Activated gamma-delta T cell (primary cell): ENCODE data around the gene AQP2.
"Not testable (repeated sequence)": the region's sequence is repeated elsewhere in the genome, so short reads cannot be mapped to it uniquely, and the experiment has no call there.

Source experiments
- DNase-seq: peaks from one replicate; lab custom pipeline; 2025; lab: John Stamatoyannopoulos, UW

Gene AQP2

DNA sequence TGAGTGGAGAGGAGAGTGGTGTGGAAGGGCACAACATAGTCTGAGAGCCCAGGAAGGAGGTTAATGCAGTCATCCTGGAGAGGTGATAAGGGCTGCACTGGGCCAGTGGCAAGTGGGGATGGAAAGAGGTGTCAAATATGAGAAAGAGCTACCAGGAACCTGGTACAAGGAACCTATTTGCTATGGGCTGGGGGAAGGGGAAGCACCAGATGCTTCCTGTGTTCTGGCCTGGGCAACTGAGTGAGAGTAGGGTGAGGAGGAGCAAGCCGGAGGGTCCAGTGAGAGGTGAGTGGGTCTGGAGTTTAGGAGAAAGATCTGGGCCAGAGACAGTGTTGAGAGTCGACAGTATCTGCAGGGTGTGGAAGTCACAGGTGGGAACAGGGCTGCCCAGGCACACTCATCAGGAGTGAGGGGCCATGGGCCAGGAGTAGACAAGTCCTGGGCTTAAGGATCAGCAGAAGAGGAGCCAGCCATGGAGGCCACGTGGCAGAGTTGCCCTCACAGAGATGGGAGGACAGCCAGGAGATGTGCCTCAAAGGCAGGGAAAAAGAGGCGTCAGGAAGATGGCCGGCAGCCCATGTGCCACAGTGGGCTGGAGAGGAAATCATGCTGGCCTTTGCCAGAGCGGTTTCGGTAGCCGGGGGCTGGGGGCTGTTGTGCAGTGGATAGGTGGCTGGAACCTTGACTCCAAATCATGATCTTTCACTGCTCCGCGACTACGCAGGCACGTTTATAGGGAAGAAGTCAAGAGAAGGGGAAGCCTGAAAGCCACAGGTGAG is 19.3 kb downstream of the AQP2 start:
- no peak for DNase-seq

DNA sequence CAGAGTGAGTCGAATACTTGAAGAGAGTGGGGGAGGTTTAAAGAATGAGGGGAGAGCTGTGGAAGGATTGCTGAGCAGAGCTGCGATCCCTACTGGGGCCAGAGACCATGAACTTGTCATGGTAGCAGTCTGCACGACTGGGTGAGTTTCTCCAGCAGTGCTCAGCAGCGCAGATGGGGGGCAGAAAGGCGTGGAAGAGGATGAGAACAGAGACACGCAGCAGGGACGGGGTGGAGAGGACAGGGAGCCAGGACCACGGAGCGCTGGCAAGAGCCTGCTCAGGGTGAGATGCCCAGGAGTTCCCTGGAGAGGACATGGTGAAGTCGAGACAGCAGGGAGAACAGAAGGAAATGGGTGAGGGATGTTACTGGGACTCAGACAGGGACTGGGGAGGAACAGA is 20.1 kb downstream of the AQP2 start:
- no peak for DNase-seq

DNA sequence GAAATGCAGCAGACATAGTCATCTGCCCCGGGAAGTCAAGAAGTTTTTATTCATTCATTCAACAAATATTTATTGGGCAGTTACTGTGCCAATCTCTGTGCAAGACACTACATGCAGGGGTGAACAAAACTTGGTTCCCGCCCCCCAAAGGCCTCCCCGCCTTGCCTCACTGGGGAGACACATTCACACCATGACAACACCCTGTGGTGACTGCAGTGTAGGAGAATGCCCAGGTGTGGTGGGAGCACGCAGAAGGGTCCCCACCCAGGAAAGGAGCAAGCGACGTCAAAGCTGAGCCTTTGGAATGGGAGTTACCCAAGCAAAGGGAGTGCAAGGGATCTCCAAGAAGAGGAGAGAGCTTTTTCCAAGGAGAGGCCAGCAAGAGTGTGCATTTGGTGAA is 20.6 kb downstream of the AQP2 start:
- DNase-seq, result no peak

DNA sequence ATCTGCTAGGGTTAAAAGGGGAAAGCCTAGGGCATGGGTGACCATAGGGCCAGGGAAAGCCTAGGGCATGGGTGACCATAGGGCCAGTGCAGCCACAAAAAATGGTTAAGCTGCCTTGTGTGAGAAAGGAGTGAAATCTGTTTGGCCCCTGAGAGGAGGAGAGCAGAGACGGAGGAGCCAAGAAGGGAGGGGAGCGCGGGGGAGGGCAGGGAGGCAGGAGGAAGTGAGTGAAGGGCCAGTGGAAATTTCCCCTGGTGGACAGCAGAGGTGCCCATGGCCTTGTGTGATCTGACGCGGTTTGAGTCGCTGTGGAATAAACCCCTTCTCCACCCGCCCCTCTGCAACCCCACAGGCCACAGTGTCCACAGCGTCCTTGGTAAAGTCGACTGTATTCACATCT is 21.6 kb downstream of the AQP2 start:
- no peak for DNase-seq

DNA sequence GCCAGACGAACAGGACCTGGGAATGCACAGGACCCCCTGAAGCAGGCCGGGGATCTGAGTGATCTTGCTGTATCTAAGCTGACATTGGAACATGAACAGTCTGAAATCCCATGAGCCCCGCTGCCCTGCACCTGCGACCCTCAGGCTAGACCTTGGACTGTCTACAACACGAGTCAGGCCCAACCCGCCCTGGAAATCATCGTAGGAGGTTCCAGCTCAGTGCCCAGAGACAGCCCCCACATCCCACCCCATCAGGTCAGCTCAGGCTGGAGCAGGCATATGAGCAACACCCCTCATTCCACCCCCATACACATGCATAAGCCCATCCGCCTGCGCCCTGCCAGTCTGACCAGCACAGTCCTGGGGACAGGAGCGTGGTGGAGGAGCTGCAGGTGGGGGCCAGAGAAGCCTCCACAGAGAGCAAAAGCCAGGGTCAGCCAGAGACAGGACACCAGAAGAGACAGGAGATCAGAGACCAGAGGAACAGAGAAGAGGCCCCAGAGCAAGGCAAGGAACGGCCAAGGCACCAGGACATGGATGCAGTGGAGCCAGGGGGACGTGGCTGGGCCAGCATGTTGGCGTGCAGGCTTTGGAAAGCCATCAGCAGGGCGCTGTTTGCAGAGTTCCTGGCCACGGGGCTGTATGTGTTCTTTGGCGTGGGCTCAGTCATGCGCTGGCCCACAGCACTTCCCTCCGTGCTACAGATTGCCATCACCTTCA is 22.3 kb downstream of the AQP2 start, which contains the start of gene AQP6:
TSS of gene AQP6 (plus strand) at position 307 of the 720 bp plus-strand sequence. CDS start at position 534, 227 bp downstream.
- DNase-seq, result no peak

DNA sequence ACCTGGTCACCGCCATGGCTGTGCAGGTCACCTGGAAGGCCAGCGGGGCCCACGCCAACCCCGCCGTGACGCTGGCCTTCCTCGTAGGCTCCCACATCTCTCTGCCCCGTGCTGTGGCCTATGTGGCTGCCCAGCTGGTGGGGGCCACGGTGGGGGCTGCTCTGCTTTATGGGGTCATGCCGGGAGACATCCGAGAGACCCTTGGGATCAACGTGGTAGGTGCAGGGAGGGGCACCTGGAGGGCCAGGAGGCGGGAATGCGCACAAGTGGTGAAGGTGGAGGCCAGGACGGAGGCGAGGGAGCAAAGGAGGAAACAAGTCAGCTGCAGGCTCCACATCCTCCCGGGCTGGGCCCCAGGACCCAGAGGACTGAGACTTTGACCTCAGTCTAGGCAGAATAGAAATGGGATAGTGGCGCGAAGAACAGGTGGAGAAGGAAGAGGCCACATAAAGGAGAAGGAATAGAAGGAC is 22.9 kb downstream of the AQP2 start:
- DNase-seq, result no peak

DNA sequence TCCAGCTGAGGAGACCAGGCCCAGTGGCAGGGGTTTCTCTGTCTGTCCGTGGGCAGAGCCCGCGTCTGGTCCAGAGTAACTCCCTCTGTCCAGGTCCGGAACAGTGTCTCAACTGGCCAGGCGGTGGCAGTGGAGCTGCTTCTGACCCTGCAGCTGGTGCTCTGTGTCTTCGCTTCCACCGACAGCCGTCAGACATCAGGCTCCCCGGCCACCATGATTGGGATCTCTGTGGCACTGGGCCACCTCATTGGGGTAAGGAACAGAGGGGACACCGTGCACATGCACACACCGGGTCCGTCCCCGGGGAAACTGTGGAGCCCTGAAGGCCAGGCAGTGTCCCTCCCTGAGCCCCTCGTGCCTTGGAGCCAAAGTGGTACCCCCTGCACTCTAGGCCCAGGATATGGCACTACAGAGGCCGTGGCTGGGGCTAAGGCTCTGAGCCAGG is 23.7 kb downstream of the AQP2 start:
- DNase-seq, result no peak

DNA sequence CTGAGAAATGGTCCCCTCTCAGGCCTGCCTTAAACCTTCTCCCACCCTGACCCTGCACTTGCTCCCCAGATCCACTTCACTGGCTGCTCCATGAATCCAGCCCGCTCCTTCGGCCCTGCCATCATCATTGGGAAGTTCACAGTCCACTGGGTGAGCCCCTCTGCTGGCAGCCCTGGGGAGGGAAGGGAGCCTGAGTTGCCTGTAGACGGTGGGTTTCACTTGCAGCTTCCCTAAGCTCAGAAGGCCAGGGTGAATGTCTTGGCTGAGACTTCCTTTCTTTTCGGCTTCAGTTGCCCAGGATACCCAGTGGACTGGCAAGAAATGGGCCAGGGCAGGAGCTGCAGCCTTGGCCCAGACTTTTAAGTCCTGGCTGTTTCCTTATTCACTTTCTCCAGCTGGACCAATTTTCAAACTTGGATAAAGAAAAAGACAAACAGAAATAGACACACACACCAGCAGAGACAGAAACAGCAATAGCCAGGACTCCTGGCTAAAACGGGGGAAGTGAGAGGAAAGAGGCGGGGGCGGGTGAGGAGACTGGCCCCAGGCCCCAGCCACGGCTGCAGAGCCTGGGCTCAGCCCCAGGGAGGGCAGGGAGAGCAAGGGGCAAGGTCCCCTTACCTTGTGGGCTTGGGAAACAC is 24.3 kb downstream of the AQP2 start:
- DNase-seq, result no peak

DNA sequence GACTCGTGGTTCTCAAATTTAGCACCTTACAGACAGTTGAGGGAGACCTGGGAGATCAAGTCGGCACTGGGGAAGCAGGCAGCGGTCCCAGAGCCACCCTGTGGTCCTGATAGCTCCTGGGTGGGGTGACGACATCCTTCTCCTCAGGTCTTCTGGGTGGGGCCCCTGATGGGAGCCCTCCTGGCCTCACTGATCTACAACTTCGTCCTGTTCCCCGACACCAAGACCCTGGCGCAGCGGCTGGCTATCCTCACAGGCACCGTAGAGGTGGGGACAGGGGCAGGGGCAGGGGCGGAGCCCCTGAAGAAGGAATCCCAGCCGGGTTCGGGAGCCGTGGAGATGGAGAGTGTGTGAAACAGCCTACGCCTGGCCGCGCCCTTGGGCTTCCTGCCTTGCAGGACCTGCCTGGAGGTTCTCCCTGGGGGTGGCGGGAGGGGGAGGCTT is 24.8 kb downstream of the AQP2 start:
- DNase-seq, result no peak

DNA sequence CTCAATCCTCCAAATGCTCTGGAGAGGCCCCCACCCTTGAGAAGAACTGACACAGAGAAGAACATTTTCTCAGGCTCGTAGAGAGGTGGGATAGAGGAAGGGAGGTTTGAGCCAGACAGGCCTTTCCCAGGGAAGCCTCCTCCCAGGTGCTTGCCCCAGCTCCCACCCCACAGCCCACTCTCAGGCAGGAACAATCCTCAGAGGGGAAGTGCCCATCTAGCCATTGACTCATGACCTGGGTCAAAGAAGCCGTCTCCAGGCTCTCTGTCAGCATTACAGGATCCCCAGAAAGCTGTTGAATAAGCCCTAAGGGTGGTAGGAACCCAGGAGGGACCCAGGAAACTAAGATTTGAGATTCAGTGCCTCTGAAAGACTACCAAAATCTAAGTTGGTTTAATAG is 26.0 kb downstream of the AQP2 start:
- DNase-seq, result no peak

DNA sequence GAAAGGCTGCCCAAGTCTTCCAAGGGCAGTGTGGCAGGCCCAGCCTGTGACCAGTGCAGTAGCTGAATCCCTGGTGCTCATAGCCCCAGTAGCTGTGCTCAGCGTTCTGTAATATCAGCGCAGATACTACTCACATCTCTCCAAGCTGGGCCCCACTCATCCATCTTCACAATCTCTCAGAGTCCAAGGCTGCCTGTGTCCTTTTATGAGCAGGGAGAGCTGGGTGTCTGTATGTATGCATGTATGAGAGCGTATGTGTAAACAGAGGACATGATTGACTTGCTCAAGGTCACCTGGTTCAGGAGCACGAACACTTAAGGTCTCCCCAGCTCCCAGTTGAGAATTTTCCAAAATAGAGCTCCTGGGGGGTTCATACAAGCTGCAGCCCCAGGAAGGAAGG is 27.6 kb downstream of the AQP2 start:
- DNase-seq, result no peak

DNA sequence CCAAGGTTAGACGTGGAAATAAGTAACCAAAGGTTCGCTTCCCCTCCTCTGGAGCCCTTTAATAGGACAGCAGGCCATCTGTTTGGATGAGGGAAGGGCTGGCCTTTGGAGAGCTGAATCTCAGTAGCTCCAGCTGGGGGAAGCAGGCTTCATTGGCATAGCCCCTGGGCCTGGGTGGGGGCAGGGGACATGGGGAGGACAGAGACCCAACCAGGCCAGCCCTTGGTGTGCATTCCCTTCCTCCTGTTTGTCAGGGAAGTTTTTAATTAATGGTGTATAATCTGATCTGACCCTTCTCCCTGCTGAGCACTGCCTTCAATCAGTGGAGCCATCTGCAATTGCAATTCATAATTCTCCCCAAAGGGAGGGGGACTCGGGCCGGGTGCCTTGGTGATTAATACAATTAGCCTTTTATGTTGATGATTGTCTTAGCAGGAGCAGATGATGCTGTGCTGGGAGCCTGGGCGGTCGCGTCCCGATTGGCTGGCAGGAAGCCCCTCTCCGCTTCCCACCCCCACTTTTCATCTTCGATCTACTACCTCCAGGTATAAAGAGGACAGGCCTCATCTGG is 28.6 kb downstream of the AQP2 start:
- DNase-seq, result no peak

DNA sequence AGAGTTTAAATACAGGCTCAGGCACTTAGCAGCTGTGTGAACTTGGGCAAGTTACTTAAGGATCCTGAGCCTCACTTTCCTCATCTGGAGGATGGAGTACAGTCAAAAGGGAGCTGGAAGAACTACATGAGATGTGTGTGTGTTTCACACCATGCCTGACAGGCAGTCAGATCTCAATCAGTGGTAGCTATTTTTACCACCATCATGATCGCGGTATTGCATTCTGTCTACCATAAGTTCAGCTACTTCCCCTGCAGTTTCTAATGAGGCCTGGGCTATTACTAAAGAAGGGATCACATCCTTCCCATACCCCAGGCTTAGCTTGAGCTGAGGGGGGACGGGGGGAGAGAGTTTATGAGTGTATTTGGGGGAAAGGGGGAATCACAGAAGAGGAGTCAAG is 29.3 kb downstream of the AQP2 start:
- no peak for DNase-seq

DNA sequence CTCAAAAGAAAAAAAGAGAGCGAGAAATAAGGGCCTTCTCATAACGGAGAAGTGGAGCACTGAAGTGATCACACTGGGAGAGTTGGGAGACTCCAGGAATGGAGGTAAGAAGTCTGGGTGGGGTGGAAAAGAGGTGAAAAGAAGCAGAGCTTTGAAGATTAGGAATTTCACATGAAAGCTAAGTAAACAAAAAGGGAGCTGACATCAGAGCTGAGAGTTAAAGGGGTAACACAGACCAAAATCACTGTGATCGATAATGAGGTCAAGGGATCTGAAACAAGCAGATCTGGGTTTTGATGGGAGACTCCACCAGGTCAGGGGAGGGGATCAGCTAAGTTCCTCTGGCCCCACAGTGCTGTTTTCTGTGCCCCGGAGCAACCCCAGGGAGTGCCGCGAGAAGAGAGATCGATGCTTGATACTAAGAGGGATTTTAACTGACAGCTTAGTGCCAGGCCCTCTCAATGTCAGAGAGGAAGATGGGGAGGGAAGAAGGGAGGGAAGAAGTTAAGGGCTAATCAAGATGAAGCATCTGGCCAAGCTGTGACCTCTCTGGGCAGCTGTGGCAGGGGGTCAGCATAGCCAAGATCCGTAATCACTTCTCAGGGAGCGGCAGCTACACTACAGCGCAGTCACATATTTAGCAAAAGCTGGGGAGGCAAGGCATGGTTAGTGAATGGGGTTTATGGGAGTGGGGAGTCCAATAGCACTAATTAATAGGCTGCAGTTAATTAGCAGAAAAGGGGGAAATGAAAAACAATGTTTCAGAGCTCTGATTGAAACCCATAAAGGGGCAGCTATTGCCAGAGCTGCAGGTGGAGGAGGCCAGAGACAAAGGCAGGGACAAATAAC is 30.2 kb downstream of the AQP2 start:
- DNase-seq, result no peak

DNA sequence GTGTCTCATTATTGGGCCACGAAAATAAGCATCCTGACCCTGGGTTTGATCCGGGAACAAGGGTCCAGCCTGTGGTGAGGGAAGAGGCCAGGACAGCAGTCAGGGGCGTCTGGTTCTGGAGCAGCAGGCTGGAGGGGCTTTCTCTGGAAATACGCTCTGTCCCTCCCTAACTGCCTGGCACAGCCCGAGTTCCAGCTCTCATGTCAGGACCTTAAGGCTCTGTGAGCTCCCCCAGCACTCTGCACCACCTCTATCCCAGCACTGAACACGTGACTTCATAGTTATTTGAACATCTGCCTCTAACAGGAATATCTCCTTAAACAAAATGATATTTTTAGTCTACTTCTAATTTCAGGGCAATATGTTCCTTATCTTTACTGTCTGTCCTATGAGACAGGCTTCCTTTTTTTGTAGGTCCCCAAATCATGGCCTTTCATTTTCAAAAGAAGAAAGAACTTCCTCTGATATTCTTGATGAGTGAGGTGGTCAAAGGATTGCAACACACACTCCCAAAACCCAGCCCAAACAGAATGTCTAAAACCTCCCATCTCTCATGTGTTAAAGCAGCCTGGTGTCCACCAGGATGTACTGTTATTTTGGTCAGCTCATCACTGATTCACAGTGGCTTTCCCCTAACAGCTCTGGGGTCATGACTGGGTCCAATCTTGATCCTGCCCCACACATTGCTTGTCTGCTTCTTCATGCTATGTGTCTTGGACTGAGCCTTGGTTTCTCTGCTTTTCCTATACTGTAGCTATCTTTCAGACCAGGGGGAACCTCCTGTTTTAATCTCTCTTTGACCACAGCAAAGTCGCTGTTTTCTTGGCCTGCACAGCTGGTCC is 31.9 kb downstream of the AQP2 start:
- no peak for DNase-seq

DNA sequence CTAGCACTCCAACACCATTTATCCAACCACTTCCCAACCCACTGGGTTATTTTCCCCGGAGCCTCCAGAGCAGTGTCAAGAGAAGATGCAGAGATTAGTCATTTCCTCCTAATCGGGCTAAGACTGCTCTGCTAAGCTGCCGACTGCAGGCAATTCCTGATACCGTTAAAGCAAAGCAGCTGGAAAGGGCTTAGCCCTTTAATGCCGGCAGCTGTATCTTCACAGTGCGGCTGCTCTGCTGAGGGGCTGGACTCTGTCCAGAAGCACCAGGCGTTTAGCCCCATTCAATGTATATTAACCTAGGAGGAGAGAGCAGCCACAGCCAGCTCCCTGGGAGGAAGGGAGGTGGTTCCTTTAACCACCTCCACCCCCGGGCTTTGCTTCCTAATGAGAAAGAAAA is 33.4 kb downstream of the AQP2 start:
- no peak for DNase-seq

DNA sequence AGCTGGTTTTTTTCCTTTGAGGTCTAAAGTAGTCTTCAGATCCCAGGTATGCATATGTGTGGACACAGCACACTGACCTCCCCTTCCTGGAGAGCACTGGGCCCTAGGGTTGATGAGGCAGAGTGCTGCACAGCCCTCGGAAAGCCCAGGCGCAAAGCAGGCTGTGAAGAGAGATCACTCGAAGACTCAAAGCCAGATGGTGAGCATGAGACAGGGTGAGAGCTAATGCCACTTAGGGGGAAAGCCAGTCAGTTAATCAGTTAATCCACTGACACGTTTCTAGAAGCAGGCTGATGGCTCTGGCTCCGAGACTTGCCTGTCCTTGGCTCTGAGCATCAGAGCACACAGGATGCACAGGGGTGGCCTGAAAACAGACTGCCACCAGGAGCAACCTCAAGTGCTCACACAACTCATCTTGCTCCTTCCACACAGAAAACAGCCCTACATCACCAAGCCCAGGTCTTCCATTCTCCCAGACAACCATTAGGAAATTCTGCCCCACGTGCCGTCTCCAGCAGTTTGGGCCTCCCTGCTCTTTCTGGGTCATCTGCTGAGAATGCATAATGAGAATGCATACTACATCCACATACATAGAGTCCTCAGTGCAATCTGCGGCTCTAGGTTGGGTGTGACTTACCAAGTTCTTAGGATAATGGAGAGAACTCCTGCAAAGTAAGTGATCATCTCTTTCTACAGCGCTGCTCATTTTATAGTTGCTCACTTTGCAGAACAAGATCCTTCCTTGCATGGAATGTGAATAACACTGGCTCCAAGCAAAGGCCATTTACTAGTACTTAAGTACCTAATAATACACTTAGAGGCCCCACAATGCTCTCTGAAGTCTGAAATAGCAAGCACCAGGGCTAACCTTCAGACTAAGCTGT is 34.2 kb downstream of the AQP2 start:
- no peak for DNase-seq

DNA sequence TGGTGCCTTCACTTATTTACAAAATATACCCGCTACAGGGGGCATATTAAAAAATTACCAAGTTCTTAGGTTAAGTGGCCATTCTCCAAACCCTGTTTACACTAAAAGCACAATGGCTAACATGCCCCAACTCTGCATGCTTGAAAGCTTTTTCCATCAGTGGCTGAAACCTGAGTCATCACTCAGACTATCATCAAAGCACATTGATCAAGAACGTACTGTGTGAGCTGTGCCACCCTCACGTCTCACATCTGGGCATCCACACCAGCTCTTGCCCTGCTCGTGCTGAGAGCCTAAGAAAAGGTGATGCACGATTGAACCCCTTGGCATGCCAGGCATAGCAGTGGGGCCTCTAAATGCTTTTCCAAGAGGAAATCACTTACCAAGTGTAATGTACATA is 35.4 kb downstream of the AQP2 start:
- no peak for DNase-seq

DNA sequence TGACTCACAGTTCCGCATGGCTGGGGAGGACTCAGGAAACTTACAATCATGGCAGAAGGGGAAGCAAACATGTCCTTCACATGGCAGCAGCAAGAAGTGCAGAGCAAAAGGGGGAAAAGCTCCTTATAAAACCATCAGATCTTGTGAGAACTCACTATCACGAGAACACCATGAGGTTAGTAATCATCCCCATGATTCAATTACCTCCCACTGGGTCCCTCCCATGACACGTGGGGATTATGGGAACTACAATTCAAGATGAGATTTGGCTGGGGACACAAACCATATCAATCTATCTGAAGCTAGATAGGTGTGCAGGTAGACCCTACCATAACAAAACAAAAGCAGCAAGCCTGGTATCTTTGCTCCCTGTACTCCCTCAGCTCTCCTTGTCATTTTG is 35.9 kb downstream of the AQP2 start:
- not testable (repeated sequence) for DNase-seq
